NCI-H2196 (cell line): ENCODE results near the gene LRP3.
"Not testable (repeated sequence)": the region's sequence is repeated elsewhere in the genome, so short reads cannot be mapped to it uniquely, and the experiment has no call there.

Experiments
- DNase-seq: peaks from one replicate; lab custom pipeline; 2025; ENCODE audit not compliant: unreplicated experiment; lab: John Stamatoyannopoulos, UW

The LRP3 gene

DNA sequence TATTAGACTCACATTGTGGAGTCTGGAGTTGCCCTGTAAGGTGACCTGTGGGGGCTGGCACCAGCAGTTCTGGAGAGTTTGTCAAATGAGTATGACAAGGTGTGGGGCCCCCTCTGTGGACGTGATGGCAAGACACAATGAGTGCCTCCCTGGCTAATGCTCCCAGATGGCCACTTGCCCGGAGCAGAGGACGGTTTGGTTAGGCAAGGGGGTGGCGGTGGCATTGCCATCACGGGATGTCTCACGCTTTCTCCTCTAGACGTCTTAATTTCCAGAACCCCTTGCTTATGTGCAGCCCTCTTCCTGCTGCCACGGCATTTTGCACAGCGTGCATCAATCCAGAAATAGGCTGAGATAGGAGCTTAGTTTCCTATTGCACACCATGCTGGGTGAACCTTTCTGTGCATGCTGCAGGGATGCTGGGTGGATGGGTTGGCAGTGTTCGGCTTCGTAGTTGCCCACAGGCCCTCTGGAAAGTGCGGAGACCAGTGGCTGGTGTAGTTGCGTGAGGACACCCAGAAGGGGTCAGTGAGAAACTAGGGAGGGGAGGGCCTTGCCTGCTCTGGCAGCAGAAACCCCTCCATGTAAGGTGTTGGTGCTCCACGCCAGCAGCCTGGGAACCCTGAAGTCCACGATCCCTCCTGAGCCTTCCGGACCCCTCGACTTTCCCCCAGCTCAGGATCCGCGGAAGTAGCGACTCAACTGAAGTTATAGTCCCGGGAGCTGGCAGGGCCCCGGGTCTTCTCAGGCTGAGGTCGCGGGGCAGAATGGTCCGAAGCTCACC is 18.1 kb upstream of the LRP3 start:
- DNase-seq: no peak

DNA sequence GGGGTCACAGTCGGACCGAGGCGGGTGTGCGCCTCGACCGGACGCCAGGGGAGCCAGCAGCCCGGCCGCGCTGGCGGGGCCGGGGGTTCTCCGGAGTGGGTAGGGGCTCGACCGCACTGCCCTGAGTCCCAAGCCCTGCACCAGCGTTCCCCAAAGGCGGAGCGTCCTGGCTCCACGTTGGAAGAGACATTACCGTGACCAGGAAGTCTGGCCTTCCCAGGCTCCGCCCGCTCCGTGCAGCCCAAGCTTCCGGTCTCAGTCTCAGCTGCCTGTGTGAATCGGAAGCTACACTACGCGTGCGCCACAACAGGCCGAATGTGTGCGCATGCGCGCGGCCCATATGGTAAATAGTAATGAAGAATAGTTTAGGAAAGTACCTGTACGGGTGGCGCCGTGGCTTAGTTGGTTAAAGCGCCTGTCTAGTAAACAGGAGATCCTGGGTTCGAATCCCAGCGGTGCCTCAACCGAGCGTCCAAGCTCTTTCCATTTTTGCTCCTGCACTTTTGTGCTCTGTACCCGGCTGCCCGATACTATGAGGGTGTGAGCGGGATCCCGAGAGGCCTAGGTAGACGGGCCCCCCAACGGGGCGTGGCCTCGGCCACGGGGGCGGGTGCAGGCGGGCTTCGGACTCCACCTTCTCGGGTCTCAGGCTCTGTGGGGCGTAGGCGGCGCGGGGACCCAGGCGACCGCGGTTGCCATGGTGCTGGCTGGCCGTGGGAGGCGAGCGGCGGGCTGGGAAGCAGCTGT is 17.3 kb upstream of the LRP3 start:
- peak; percentile 99 for DNase-seq

DNA sequence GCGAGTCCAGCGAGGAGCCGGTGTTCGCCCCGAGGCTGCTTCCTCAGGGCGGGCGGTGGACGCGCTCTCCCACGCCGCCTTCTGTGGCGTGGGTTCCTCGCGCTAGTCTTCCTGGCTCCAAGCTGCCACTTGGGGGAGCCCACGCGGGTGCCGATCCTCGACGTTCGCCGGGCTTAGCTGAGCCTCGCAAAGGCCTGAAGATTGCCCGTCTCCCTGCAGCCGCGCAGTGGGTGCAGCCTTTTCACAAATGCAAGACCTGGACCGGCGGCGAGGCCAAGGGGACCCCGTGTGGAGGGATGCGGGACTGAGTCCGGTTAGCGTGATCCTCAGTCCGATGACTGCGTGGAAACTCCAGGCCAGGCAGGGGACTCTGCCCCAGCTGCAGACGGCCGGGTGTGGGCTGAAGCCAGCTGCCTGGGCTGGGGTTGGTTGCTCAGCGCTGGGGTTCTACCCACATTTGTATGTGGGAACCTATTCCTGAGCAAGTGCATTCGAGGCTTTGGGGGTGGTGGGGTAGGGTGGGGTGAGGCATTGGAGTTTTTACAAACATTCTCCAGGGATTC is 16.6 kb upstream of the LRP3 start:
- no peak for DNase-seq

DNA sequence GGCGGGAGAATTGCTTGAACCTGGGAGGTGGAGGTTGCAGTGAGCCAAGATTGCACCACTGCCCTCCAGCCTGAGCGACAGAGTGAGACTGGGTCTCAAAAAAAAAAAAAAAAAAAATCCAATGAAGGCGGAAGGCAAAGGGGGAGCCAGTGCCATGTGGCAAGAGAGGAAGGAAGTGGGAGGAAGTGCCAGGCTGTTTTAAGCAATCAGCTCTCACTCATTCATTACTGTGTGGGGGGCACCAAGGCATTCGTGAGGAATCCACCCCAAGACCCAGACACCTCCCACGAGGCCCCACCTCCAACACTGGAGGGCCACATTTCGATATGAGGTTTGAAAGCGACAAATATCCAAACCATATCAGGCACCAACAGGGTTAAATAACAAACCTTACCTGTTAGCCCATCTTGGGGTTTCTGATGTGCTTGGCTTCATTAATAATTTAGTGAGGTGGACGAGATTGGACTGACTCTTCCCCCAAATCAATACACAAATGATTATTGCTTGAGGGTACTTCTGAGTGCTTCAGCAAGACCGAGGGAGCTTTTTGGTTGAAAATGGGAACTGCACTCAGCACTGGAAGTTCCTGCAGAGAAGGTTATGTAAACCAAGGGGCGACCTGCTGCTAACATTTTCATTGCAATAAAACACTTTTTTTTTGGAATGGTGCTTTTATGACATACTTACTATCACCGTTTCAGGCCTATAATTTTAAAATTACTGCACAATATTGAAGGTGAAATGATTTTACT is 7.5 kb upstream of the LRP3 start:
- DNase-seq: no peak

DNA sequence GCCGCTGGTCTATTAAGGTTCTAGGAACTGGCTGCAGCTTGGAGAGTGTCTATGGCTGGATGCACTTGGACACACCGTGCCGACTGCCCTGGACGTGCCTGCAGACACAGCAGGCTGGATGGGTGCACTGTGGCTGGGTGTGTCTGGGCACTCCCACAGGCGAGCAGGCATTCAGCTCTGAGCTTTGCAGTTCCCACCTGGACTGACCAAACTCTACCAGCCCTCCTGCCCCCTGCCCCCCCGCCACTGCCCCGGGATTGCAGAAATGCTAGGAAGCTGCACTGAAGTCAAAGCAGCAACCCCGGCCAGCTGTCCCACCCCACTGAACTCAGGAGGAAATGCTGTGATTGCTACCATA is 7.0 kb upstream of the LRP3 start:
- no peak for DNase-seq

DNA sequence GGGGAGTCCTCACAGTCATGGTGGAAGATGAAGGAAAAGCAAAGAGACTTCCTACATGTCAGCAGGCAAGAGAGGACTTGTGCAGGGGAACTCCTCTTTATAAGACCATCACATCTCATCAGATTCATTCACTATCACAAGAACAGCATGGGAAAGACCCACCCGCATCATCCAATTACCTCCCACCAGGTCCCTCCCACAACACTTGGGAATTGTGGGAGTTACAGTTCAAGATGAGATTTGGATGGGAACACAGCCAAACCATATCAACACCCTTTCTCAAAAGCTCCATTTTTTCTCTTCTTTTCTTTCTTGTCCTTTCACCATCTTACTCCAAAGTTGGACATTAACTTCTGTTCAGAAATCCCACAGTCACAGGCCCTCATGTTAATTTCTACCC is 4.7 kb upstream of the LRP3 start:
- DNase-seq: no peak

DNA sequence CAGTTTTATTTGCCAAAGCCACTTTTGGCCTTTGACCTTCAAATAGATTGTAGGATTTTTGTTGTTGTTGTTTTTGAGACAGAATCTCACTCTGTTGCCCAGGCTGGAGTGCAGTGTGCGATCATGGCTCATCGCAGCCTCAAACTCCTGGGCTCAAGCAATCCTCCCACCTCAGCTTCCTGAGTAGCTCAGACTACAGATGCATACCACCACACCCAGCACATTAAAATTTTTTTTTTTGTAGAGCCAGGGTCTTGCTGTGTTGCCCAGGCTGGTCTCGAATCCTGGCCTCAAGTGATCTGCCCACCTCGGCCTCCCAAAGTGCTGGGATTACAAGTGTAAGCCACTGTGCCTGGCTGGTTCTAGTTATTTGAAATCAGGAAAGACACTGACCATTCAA is 3.0 kb upstream of the LRP3 start:
- DNase-seq: not testable (repeated sequence)

DNA sequence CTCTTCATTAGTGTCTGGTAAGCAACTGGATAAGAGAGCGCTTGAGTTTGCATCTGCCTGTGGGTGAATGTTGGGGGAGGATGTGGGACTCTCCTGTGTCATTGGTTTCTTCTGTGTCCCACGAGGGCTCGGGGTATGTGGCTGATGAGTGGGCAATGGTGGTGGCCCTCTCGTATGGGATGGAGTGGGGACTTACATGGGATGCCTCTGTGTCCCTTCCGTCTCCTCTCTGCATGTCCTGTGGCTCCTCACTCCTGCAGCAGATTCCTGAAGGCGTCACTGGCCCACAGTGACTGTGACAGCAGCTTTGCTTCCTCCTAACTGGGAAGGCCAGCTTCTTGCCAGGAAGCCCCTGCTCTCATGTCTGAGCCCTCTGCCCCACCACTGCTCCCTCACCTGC is 2.6 kb upstream of the LRP3 start:
- no peak for DNase-seq

DNA sequence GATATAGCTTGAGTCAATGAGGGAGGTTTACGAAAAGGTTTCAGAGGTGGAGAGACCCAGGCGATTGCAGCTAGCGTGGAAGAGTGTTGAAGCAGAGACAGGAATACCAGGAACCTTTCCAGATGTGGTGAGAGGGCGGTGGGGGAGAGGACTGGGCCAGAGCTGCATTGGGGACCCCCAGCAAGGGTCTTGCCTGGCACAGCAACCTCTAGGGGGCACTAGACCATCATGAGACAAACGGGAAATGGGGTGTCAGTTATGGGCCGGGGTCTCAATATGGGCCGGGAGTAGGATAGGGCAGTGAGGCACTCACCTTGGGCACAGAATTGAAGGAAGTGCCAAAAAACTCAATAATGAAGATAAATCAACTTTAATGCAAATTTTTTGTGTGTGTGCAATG is 2.1 kb upstream of the LRP3 start:
- no peak for DNase-seq

DNA sequence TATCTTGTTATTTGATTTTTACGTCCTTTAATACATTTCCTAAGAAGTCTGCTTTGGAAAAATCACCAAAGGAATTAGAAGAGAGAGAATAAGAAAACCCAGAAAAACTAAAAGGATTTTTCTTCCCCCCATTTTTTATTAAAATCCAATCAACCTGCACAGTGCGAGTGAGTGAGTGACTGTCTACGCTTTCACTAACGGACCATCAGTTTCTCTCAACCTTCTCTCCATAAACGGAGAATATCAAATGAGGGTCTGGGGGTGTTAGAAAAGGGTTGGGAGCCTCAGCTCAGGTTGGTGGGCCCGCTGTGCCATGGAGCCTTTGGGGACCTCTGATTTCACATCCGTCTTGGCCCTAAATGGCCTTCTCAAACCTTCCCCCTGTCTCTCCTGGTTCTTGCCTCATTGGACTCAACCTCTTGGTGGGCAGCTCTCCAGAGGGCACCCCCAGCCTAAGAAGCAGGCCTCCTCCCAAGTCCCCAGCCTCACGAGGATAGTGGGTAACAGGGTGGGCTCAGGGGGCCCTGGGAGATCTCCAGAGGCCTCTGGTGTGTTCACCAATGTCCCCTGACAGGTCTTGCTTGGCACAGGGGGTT is 763 bp upstream of the LRP3 start:
- no peak for DNase-seq

DNA sequence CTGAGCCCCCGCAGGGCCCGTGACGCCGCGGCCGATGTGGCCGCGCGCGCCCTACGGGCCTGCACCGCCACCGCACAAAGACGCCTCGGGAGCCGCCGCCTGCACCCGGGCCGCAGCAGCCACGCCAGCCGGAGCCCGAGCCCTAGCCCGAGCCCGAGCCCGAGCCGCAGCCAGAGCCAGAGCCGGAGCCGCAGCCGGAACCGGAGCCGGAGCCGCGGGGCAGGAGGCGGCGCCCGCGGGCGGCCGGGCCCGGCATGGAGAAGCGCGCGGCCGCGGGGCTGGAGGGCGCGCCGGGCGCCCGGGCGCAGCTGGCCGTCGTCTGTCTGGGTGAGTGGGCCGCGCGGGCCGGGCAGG is 379 bp downstream of the LRP3 start:
- no peak for DNase-seq

DNA sequence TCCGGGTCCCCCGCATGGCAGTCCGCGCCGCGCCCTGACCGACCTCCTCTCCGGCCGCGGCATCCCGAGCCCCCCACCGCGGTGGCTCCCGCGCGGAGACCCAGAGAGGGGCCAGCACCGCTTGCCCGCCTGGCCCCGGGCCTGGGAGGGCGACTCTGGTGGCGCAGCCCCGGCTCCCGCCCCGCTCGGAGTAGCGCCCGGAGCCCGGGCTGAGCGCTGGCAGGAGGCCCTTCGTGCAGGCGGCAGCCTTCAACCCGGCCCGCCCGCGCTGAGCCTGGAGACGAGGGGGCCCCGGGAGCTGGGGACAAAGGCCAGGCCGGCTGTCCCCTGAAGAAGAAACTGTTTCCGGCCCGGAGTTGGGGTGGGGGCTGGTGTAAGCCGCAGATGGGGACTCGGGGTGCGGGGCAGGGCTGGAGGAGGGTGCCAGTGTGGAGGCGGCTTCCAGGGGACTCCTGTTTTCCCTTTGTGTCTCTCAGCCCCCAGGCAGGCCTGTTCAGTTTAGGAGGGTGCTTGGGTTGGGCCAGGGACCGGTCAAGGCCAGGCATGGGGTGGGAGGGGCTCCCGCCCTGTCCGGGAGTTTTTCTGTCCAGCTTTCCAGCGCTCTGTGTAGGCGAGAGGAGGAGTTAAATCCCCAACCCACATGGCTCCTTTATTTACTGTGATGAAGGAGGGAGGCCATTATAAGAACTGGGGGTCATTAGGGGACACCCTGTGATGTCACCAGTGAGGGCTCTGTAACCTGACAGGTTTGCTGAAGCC is 935 bp downstream of the LRP3 start:
- DNase-seq: no peak

DNA sequence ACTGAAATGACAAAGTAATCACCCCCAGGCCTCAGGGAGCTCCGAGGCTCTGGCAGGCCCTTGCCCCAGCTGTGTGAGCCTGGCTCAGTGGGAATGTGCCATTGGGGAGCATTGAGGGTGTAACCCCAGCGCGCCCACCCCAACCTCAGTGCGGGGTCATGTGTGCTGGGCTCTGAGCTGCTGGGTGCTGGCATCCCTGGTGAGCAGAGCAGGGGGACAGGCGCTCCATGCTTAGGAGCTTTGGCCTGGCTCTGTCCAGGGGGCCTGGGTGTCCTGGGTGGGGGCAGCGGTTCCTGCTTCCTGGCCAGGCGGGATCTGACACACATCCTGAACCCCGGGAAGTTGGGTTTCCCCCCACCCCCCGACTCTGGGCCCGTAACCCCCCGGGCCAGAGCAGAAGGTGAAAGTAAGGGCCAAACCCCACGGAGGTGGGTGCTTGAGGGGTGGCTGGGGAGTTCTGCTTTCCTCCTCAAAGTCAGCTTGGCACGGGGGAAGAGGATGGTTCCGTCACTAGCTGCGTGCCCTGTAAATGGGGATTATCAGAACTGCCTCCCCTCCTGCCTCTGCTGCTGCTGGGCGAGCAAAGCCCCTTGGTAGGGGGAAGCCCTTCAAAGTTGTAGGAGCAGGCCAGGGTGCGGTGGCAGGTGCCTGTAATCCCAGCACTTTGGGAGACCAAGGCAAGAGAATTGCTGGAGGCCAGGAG is 1.7 kb downstream of the LRP3 start:
- DNase-seq: no peak

DNA sequence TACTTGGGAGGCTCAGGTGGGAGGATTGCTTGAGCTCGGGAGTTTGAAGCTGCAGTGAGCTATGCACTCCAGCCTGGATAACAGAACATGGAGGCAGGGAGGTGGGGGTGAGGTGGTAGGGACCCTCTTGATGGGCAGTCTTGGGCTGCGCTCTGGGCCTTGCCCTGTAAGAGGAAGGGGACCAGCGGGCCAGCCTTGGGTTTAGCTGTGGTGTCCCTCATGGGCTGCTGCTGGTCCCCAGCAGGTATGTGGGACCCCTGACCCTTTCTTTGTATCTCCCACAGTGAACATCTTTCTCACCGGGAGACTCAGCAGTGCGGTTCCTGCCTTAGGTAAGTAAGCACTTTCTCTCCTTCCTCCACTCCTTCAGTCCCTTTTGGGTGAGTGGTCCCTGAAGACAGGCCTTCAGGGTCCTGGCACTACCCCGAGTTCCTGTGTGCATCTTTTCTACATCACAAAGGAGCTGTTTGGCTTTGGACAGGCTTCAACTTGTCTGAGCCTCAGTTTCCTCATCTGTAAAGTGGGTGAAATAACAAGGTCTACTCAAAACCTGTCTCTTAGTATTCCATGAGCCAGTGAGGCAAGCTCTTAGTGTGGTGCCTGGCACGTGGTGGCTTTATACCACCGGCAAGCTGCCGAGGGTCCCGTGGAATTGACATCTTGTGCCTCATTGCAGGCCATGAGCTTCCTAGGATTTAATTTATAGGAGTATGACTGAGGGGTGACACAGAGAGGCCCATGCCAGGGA is 2.5 kb downstream of the LRP3 start:
- no peak for DNase-seq

DNA sequence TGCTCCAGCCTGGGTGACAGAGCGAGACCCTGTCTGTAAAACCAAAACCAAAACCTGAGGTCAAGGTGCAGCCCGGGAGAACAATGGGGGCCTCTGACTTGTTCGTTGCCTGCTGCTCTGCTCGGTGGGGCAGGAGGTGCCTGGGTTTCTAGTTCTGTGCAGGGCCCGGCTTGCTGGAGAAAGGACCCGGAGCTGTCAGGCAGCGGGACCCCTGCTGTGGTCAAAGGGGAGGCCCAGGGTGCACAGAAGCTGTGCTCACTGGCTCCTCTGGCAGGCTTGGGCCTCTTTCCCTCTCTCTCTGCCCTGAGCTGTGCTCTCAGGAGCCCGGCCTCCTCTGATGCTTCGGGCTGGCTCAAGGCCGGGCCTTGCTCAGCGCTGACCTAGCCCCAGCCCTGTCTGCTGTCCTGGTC is 3.5 kb downstream of the LRP3 start:
- no peak for DNase-seq

DNA sequence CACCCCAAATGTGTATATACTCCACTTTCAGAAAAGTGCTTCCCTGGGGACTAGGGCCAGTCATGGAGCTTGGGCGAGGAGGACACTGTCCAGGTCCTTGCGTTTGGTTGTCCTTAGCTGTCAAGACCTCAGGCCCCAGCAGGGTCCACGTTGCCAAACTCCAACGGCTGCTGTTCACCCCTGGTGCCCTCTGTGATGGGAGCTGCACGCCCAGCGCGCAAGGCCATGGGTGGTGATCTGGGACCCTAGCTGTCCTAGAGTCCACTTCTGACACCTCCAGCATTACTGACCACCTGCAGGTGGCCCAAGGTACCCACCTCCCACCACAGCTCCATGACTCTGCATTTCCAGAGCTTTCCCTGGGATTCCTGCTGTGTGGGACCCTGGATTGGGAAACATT is 4.0 kb downstream of the LRP3 start:
- no peak for DNase-seq

DNA sequence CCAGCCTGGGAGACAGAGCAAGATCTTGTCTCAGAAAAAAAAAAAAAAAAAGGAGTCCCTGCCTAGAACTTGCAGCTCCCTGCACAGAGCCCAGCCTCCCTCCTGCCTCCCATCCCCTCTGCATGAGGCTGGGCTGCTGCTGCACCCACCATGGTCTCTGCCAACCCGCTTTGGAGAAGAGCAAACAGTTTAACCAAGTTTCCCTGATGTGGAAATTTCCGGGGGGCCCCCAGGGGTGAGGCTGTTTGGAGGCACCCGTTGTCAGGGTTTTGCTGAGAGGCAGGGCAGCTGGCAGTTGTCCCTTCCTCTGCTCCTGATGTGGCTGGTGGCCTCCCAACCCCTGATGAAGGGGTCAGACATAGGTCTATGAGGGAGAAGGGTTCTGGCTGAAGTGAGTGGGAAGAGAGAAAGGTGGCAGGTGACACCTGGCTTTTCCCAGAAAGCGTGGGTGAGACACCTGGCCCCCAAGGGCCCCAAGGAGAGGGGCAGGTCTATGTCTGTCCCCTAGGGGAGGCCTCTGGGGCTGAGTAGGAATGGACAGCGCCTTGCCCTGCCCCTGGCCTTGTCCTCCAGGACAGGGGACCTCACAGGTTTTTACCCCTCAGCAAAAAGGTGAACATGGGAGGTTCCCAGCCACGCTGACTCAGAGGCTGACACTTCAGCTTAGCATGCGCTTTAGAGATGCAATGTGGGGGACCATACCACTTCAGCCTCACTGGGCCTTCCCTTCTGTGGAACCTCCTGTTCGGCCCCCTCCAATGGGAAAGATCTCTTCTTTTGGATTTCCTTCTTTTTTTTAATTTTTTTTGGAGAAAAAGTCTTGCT is 5.5 kb downstream of the LRP3 start:
- no peak for DNase-seq

DNA sequence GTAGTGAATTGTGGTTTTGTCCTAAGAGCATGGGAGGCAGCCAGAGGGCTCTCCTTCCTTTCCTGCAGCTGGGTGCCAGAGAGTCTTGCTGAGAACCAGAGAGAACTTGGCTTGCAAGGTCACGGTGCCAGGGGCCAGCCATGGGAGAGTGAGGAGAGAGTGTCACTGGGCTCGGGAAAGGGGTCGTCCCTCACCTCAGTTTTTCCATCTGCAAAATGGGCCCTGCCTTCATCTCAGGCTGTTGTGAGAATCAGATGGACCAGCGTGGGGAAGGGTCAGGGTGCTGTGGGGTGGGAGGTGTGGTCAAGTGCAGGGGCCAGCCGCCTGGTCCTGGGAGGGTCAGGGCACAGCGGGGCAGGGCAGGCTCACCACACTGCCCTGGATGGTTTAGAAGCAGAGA is 7.3 kb downstream of the LRP3 start:
- no peak for DNase-seq
